Measurements from ENCODE around the gene RHAG.

GRCh38 chr6:49634836-49635218 lies 1.8 kb downstream of the RHAG start:
- TF ChIP-seq, protein P1, sequence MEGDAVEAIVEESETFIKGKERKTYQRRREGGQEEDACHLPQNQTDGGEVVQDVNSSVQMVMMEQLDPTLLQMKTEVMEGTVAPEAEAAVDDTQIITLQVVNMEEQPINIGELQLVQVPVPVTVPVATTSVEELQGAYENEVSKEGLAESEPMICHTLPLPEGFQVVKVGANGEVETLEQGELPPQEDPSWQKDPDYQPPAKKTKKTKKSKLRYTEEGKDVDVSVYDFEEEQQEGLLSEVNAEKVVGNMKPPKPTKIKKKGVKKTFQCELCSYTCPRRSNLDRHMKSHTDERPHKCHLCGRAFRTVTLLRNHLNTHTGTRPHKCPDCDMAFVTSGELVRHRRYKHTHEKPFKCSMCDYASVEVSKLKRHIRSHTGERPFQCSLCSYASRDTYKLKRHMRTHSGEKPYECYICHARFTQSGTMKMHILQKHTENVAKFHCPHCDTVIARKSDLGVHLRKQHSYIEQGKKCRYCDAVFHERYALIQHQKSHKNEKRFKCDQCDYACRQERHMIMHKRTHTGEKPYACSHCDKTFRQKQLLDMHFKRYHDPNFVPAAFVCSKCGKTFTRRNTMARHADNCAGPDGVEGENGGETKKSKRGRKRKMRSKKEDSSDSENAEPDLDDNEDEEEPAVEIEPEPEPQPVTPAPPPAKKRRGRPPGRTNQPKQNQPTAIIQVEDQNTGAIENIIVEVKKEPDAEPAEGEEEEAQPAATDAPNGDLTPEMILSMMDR (IDR thresholded peaks at IDR 0.05): no peak
- TF ChIP-seq ZNF532 (CRISPR knock-in tag; IDR thresholded peaks at IDR 0.05; ENCODE audit: borderline replicate concordance): no peak

Data from WTC11 (cell line).